ENCODE data around the gene CAMKMT. TPM values are rescaled to one million over a fixed set of nuclear protein-coding genes. Genes with fewer than 3 reads are reported as not detected.

Gene CAMKMT
- total RNA-seq, 1 experiment from 2014 or later, result 17.4 TPM

- H2BK12ac ChIP-seq (ENCODE audit: insufficient read length, low read depth, low read length), result no peak overlapping the region
- no peak overlapping the region for H2AFZ ChIP-seq (ENCODE audit: low read length)
- no peak for DNase-seq
- H4K20me1 ChIP-seq (ENCODE audit: control insufficient read depth, insufficient read depth, insufficient read length), result no peaks in the 10 kb centered on the region
- no peak overlapping the region for H4K5ac ChIP-seq (ENCODE audit: insufficient read length, low read depth, low read length)
- H4K91ac ChIP-seq (ENCODE audit: insufficient read length, low read depth, low read length), result no peak overlapping the region
- H2BK120ac ChIP-seq (ENCODE audit: low read depth, low read length, poor library complexity, severe bottlenecking), result no peak overlapping the region
- H3K18ac ChIP-seq (ENCODE audit: insufficient read length, low read depth, low read length), result no peak overlapping the region
- H3K27ac ChIP-seq (ENCODE audit: insufficient read length, low read depth, low read length), result no peak overlapping the region
- Mint-ChIP-seq H3K27me3 (ENCODE audit: low read depth) (no peaks in the 10 kb centered on the region), H3K27ac (no peak overlapping the region), H3K4me1 (peaks cover 39 to 42% of the 10 kb centered on the region in 2 experiments), H3K4me3 (no peak overlapping the region), H3K9me3 (no peaks in the 10 kb centered on the region), H3K36me3 (ENCODE audit: insufficient read depth in 1 of 3, low read depth in 3 of 3) (no peaks in the 10 kb centered on the region; a peak in 1 of 7 replicates)
- no peak overlapping the region for H2BK15ac ChIP-seq (ENCODE audit: low read depth, low read length)
- no peaks in the 10 kb centered on the region for H3K79me2 ChIP-seq (ENCODE audit: insufficient read depth, low read length)
- H3K9me3 ChIP-seq (ENCODE audit: control insufficient read depth, low read depth, low read length), result no peaks in the 10 kb centered on the region
- peaks cover 8% of the 10 kb centered on the region for H3K4me1 ChIP-seq (ENCODE audit: insufficient read depth, low read length)
- no peaks in the 10 kb centered on the region for H3K23me2 ChIP-seq (ENCODE audit: insufficient read length, low read depth, low read length, poor library complexity, severe bottlenecking)
- H3K4ac ChIP-seq (ENCODE audit: low read depth, low read length), result no peak overlapping the region
- H3K9ac ChIP-seq (ENCODE audit: extremely low read depth, insufficient read length, low read length), result no peak overlapping the region
- H3K4me2 ChIP-seq (ENCODE audit: insufficient read depth, insufficient read length, low read length), result no peak overlapping the region
- H3K79me1 ChIP-seq (ENCODE audit: insufficient read depth, low read depth, low read length, poor library complexity, severe bottlenecking), result no peaks in the 10 kb centered on the region
- H2BK20ac ChIP-seq (ENCODE audit: low read depth, low read length, poor library complexity, severe bottlenecking), result no peak overlapping the region
- no peak overlapping the region for H3K14ac ChIP-seq (ENCODE audit: insufficient read depth, low read length)
- no peak overlapping the region for H3K23ac ChIP-seq (ENCODE audit: insufficient read length, low read depth, low read length)
- no peak overlapping the region for H3T11ph ChIP-seq (ENCODE audit: low read length)
- H3K27me3 ChIP-seq (ENCODE audit: insufficient read depth, low read length), result no peaks in the 10 kb centered on the region
- H3K56ac ChIP-seq (ENCODE audit: insufficient read length, low read depth, low read length), result no peak overlapping the region
- no peak overlapping the region for H2BK5ac ChIP-seq (ENCODE audit: insufficient read length, low read length)
- TF ChIP-seq CTCF (conservative IDR thresholded peaks at IDR 0.05), result no peak
- H2AK5ac ChIP-seq (ENCODE audit: insufficient read length, low read length), result no peak overlapping the region
- H4K8ac ChIP-seq (replicated peaks; ENCODE audit: insufficient read length, low read depth, low read length), result no peak overlapping the region
Measured at GRCh38 chr2:44456946-44457345, 95.2 kb downstream of the CAMKMT start.

Data from H9 (cell line).